Measurements from ENCODE around the gene STAG1. TPM values are rescaled to one million over a fixed set of nuclear protein-coding genes. Genes with fewer than 3 reads are reported as not detected.
"Not testable (repeated sequence)": the region's sequence is repeated elsewhere in the genome, so short reads cannot be mapped to it uniquely, and the experiment has no call there.

Gene STAG1
- total and polyA plus RNA-seq, 8 donors: 7.5 to 105 (median 37.9) TPM

DNA sequence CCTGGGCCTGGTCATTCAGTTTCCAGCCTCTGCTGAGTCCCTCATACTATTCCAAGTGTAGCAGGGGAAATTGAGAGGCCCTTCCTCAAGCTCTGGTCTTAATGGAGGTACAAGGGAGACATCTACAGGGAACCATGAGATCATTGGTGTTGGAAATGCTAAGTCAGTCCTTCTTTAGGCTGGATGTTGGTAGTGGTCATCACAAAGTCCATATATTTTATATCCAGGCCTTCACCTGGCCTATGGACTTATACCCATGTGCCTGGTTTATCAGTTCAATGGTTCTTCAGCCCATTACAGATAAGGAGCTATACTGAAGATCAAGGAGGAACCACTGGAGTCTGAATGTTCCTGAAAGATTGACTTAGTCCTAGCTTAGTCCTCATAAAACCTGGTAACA lies 135.0 kb downstream of the STAG1 start:
- Histone ChIP-seq H3K36me3 (peaks cover 0 to 9% (median 6%) of the 10 kb centered on the region in 4 donors), H3K27me3 (no peaks in the 10 kb centered on the region), H3K4me1 (peaks cover 0 to 17% (median 5%) of the 10 kb centered on the region in 4 donors), H3K9me3 (no peaks in the 10 kb centered on the region), H3K4me3 (no peak overlapping the region), H3K27ac (no peak overlapping the region)
- DNase-seq: no peak
- intact Hi-C loops (cut with DNase I; ENCODE audit: low total_unique reads): no loop called here
- TF ChIP-seq EP300 (IDR thresholded peaks at IDR 0.05): no peak
- no peak for TF ChIP-seq POLR2AphosphoS5 (IDR thresholded peaks at IDR 0.05)
- TF ChIP-seq, protein P1, sequence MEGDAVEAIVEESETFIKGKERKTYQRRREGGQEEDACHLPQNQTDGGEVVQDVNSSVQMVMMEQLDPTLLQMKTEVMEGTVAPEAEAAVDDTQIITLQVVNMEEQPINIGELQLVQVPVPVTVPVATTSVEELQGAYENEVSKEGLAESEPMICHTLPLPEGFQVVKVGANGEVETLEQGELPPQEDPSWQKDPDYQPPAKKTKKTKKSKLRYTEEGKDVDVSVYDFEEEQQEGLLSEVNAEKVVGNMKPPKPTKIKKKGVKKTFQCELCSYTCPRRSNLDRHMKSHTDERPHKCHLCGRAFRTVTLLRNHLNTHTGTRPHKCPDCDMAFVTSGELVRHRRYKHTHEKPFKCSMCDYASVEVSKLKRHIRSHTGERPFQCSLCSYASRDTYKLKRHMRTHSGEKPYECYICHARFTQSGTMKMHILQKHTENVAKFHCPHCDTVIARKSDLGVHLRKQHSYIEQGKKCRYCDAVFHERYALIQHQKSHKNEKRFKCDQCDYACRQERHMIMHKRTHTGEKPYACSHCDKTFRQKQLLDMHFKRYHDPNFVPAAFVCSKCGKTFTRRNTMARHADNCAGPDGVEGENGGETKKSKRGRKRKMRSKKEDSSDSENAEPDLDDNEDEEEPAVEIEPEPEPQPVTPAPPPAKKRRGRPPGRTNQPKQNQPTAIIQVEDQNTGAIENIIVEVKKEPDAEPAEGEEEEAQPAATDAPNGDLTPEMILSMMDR (IDR thresholded peaks at IDR 0.05): no peak
- no peak for TF ChIP-seq POLR2A (IDR thresholded peaks at IDR 0.05)

DNA sequence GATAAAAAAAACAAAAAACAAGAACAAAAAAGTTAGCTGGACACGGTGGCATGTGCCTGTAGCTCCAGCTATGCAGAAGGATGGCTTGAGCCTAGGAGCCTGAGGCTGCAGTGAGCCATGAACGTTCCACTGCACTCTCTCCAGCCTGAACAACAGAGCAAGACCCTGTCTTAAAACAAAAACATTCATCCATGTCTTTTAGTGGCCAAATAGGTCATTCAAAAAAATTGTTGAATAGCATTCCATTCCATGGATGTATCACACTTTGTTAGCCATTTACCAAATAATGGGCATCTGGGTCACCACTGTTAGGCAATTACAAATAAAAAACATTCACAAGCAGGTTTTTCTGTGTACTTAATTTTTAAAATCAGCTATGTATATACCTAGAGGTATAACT lies 139.7 kb downstream of the STAG1 start:
- H3K36me3 ChIP-seq: peaks cover 0 to 19% (median 9%) of the 10 kb centered on the region in 4 donors
- H3K9me3 ChIP-seq: no peaks in the 10 kb centered on the region
- TF ChIP-seq POLR2A (IDR thresholded peaks at IDR 0.05): no peak
- no peak for TF ChIP-seq EP300 (IDR thresholded peaks at IDR 0.05)
- TF ChIP-seq, protein P1 (IDR thresholded peaks at IDR 0.05): no peak
- no peak for TF ChIP-seq POLR2AphosphoS5 (IDR thresholded peaks at IDR 0.05)
- H3K27me3 ChIP-seq: no peaks in the 10 kb centered on the region
- no peak overlapping the region for H3K27ac ChIP-seq
- no peak overlapping the region for H3K4me3 ChIP-seq
- DNase-seq: no peak
- 84 to 95% (median 94%) methylated on average over 2 of the region's 2 CpGs for WGBS, 5 donors
- peaks cover 0 to 8% (median 0%) of the 10 kb centered on the region in 4 donors for H3K4me1 ChIP-seq
- intact Hi-C loops (cut with DNase I; ENCODE audit: low total_unique reads): no loop called here

DNA sequence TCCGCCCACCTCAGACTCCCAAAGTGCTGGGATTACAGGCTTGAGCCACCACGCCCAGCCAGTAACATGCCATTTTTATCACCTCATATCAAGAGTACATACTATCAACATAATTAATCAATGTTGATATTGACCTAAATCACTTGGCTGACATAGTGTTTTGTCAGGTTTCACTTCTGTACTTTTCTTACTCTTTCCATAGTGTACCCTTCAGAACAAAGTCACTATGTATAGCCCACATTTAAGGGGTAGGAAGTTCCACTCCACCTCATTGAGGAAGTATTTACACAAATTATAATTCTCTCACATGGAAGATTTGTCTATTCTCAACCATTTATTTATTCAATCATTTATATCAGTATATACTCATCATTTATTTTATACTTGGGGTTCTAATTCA lies 145.2 kb downstream of the STAG1 start:
- intact Hi-C loops (cut with DNase I; ENCODE audit: low total_unique reads): no loop called here
- peaks cover 0 to 40% (median 33%) of the 10 kb centered on the region in 4 donors for H3K36me3 ChIP-seq

DNA sequence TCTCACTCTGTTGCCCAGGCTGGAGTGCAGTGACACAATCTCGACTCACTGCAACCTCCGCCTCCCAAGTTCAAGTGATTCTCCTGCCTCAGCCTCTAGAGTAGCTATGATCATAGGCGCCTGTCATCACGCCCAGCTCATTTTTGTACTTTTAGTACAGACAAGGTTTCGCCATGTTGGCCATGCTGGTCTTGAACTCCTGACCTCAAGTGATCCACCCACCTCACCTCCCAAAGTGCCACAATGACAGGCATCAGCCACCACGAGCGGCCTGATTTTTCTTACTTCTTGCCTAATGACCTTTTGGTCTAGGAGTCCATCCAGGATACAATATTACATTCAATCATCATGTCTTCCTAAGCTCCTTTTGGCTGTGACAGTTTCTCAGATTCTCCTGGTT lies 146.0 kb downstream of the STAG1 start:
- H3K27ac ChIP-seq; H3K4me3 ChIP-seq; H3K9me3 ChIP-seq; H3K4me1 ChIP-seq; DNase-seq; intact Hi-C loops (cut with DNase I; ENCODE audit: low total_unique reads); H3K27me3 ChIP-seq: not testable (repeated sequence)
- H3K36me3 ChIP-seq: peaks cover 0 to 48% (median 37%) of the 10 kb centered on the region in 4 donors
- 97 to 99% (median 98%) methylated on average over 7 of the region's 7 CpGs for WGBS, 5 donors

More for the DNA sequence above, 145.2 kb downstream of the STAG1 start:
- Histone ChIP-seq H3K27ac (no peak overlapping the region), H3K4me3 (no peak overlapping the region), H3K4me1 (peaks cover 0 to 5% (median 0%) of the 10 kb centered on the region in 4 donors), H3K27me3 (no peaks in the 10 kb centered on the region), H3K9me3 (no peaks in the 10 kb centered on the region)
- WGBS, 5 donors: 86 to 95% (median 91%) methylated on average over 2 of the region's 2 CpGs
- TF ChIP-seq EP300 (IDR thresholded peaks at IDR 0.05) (no peak), POLR2A (IDR thresholded peaks at IDR 0.05) (no peak), POLR2AphosphoS5 (IDR thresholded peaks at IDR 0.05) (no peak)
- TF ChIP-seq, protein P1 (IDR thresholded peaks at IDR 0.05): no peak
- no peak for DNase-seq

DNA sequence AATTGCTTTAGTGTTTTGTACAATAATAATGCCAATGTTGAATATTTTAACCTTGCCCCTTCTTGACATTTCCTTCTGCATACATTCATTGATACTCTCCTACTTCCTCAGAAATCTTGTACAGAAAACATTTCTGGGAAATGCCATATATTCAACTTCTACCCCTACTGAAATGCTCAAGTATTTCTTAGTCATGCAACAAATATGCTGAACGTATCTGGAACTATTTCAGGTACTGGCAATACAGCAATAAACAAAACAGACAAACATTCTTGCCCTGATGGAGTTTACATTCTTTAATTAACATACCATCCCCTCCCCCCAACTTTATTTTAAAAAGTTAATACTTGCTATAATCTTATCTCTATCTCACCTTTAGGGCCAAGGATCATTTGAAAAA lies 147.2 kb downstream of the STAG1 start:
- intact Hi-C loops (cut with DNase I; ENCODE audit: low total_unique reads): no loop called here
- TF ChIP-seq POLR2A (IDR thresholded peaks at IDR 0.05) (no peak), POLR2AphosphoS5 (IDR thresholded peaks at IDR 0.05) (no peak), EP300 (IDR thresholded peaks at IDR 0.05) (no peak)
- TF ChIP-seq, protein P1 (IDR thresholded peaks at IDR 0.05): no peak
- Histone ChIP-seq H3K4me3 (no peak overlapping the region), H3K36me3 (peaks cover 0 to 56% (median 40%) of the 10 kb centered on the region in 4 donors), H3K9me3 (no peaks in the 10 kb centered on the region), H3K27ac (no peak overlapping the region), H3K4me1 (peaks cover 0 to 5% (median 0%) of the 10 kb centered on the region in 4 donors), H3K27me3 (no peaks in the 10 kb centered on the region)
- 48 to 74% (median 62%) methylated on average over 1 of the region's 1 CpG for WGBS, 5 donors
- DNase-seq: no peak

Data from stomach (tissue), 9 donors.